Smooth muscle cell of the brain vasculature (primary cell): ENCODE measurements around the gene ATF4.
A peak's percentile ranks its signal among the peaks of the same experiment; 100 is the strongest.

Source experiments
- DNase-seq: peaks from one replicate; pipeline ENCODE4 v3.0.0-alpha.2; 2012; ENCODE audit warnings: low read depth, low spot score

The ATF4 gene

DNA sequence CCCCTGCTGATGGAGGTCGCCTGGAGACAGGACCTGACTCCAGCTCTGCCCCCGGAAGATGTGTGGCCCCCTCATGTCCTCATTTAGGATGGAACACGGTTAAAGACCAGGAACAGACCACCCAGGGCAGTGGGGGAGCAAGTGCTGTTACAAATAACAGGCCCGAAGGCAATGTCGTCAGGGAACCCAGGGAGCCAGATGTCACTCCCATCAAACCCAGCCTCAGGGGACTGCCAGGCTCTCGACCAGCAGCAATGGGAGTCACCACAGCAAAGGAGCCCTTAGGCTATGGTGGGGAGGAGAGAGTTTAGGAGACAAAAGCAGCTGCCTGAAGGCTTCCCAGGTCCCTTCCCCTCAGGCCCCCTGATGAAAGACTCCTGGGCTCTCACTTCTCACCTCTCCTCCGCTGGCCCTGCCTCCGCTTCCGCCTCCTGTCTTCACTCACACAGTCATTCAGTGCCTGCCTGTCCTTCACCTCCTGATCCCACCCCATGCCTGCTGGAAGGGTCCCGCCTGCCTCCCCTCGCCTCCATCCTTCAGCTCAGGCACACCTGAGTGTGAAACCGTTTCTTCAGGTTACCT lies 7.8 kb downstream of the ATF4 start:
- no peak for DNase-seq

DNA sequence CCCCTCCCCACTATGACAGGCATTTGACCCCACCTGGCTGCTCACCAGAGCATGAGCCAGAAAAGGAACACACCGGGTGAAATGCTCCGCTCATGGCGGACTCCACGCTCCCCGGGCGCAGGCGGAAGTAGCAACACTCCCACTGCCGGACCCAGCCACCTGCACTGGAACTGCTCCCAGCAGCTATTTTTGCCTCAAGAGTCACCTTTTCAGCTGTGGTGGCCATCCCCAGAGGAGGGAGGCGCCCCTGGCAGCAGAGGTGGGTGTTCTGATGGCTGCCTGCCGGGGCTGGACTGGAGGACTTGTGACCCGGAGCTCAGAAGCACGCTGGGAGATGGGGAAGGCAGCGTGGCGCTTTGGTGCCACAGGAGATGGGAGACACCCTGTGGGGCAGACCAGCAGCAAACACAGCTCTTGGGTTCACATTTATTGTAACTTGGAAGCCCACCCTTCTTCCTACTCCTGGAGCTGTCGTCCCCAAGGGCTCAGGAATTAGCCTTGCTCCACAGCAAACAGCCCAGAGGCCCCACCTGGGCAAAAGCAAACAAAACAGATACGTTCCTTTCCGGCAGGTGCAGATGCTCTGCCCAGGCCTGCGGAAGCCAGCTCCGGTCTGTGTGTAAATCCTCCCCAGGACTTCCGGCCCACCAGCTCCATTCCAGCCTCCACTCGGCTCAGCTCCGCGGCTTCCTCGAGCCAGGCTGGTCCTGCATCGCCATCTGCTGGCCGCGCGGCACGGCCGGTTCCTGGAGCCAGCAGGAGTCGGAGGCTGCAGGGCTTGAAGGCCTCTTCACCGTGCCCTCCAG lies 8.5 kb downstream of the ATF4 start:
- peak; percentile 77 for DNase-seq

DNA sequence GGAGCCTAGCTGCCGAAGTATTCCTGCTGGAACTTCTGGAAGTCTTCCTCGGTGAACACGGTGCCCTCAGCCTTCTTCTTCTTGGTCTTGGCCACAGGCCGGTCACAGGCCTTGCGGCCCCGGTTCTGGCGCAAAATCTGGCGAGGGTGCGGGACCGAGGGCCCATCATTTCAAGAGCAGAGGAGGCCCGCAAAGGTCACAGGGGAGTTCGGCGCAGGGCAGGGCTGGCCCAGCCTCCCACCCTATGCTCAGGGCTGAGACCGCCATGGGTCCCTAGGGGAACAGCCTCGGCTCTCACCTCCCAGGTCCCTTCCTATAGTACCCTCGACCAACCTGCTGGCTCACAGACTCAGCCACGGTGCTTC lies 9.1 kb downstream of the ATF4 start:
- no peak for DNase-seq

DNA sequence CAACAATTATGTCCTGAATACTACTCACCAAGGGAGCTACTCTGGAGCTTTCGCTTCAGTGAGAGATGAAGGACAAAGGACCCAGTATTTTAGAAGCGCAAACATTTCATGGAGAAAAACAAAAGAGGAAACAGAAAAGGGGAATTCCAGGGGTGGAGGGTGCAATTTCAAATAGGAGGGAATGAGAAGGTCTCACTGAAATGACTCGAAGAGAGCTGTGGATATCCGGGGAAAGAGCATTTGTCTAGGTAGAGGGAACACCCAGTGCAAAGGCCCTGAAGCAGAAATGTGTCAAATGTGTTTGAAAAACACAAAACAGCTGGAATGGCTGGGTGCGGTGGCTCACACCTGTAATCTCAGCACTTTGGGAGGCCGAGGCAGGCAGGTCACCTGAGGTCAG lies 9.8 kb downstream of the ATF4 start:
- DNase-seq, result no peak

- no peak for DNase-seq
These were observed 10.4 kb downstream of the ATF4 start for GRCh38 chr22:39530692-39531331.

DNA sequence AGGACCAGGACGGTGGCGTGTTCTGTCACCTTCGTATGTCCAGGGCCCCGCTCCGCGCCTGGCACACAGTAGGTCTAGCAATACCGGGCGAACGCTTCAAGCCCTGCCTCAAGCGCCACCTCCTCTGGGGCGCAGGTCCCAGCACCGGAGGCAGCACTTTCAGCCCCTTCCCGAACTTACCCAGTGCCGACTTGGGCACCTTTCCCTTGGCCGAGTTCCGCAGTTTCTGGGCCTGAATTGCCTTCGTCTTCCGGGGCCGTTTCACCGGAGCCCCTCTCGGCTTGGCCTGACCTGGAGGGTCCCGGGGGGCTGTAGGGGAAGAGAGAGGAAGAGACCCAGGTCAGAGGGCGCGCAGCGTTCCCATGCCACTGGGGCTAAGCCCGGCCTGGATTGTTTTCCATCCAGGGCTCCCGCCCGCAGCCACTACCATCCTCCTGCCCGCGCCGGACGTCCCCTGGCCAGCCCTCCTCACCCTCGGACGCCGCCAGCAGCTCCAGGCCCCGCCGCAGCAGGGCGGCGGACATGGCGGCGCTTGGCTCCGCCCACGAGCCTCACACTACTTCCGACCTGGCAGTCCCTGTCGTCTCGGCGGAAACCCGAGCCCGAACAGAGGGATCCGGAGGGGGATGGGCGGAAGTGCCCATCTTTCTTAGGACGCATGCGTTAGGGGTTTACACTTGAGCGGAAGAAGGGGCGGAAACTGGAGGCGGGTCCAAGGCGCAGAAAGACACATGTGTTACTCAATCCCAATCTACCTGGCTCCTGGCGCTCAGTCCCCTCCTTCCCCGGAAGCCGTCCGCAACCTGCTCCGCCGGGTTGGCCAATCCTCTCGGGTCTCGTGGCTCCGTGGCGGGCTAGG lies 12.1 kb downstream of the ATF4 start, which contains the start of gene RPS19BP1:
RPS19BP1 (minus strand) TSS at position 534 of the 859 bp plus-strand sequence; CDS start at position 524, 10 bp downstream.
- peak; percentile 99 for DNase-seq

- DNase-seq, result no peak
These were observed 13.7 kb downstream of the ATF4 start for GRCh38 chr22:39534092-39534506.

DNA sequence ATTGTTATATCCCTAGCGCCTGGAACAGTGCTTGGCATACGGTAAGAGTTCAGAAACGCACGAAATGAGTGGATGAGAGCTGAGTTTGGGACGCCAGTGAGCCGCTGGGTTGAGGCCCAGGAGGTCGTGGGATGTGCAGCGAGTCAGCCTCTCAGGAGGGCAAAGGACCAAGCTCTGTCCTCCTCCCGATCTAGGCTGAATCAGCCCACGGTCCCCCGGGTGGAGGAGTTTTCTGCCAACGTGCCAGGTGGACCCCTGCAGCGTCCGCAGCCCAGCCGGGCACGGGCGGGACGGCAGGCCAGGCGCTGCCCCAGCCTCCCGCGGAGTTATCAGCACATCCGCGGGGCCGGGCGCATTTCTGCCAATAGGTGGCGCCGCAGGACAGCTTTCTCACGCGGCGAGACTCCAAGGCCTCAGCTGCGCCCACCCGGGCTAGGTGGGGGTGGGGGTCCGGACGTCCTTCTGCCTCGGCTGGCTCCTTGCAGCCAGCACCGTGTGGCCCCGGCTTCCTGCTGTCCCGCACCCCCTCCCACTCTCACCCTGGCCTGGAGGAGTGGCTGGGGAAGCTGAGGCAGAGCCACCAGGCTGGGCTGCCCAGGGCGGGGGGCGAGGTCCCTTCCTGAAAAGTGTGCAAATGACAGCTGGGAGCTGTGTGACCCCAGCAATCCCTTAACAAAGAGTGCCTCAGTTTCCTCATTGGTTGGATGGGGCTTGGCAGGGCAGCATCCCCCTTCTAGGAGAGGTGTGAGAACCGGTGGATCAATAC lies 14.4 kb downstream of the ATF4 start:
- DNase-seq, result no peak

GRCh38 chr22:39535357-39535725 lies 15.0 kb downstream of the ATF4 start:
- DNase-seq, result no peak

- no peak for DNase-seq
These were observed 15.6 kb downstream of the ATF4 start for GRCh38 chr22:39535831-39536449.

DNA sequence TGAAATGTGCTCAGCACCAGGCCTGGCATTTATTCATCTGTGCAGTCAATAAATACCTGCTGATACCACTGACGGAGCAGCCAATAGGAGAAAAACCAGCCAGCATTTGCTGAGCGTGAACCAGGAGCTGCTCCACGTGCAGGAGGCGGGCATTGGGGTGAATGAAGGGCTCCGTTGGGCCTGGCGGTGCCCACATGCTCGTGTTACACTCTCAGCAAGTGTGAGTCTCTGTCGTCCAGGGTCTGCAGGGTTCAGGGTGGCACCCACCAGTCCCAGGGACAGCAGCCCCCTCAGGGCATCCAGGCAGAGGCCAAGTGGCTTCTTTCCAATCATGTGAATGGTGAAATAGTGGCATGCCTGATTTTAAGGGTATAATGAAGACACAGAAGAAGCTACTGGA lies 16.3 kb downstream of the ATF4 start:
- no peak for DNase-seq

DNA sequence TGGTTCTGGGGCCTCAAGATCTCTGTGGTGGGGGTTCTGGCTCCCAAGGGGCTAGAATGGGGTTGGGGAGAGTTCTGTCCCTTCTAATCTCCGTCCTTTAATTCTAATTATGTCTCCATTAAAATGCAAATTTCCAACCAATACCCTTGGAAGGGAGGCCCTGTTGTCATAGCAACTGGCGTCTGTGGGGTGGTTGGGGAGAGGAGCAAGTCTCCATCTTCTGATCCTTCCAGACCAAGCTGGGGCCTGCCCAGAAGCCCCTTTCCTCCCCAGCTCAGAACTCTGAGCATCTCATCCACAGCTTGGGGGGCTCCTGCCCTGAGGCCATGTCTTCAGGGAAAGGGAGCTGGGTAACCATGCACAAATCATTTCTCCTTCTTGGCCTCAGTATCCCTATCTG lies 17.6 kb downstream of the ATF4 start:
- DNase-seq, result no peak

- DNase-seq, result no peak
These were observed 22.7 kb downstream of the ATF4 start for GRCh38 chr22:39543095-39543494.

GRCh38 chr22:39545386-39546365 lies 25.3 kb downstream of the ATF4 start:
- no peak for DNase-seq

- no peak for DNase-seq
These were observed 26.7 kb downstream of the ATF4 start for GRCh38 chr22:39546889-39547586.

DNA sequence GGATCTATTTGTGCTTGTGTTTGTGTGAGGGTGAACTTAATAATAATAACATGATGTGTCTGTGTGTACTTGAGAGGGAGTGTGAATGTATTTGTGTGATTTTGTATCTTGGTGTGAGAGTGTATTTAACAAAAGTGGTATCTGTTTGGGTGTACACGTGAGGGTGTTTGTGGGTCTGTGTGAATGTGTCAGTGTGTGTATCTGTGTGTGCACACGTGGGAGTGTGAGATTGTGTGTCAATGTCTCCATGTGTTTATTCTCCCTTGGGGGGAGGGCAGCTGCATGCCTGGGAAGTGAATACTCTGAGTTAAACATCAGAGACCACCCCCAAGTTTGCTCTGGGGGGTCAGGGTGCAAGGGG lies 27.2 kb downstream of the ATF4 start:
- no peak for DNase-seq

DNA sequence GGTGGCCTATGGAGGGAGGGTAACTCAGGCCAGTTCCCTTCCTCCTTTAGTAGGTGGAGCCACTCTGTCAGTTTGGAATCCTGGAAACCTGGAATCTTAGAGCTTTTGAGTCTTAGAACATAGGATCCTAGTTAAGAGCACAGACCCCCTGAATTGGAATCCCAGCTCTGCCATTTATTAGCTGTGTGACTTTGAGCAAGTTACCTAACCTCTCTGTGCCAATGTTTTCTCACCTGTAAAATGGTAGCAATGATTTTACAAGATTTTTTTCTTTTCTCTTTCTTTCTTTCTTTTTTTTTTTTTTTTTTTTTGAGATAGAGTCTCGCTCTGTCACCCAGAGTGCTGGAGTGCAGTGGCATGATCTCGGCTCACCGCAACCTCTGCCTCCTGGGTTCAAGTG lies 33.1 kb downstream of the ATF4 start:
- no peak for DNase-seq

DNA sequence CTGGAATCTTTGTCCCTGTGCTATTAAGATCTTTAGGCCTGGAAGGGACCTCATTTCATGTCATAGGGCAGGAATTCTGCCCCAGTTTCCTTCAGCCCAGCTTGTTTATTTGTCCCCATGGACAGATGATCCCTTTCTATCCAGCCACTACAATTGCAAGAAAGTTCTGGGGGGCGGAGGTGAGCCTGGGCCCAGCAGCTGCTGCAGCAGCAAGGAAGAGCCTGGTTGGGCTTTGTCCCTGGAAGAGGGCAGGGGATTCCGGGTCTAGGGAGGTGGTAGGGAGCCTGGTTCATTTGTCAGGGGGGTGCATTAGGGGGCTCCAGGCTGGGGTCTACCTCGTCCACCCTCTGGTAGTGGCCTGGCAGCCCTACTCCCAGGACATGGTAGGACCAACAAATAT lies 33.8 kb downstream of the ATF4 start:
- no peak for DNase-seq
